K562 (cell line): ENCODE results near the gene AP1G1. TPM values are rescaled to one million over a fixed set of nuclear protein-coding genes. Genes with fewer than 3 reads are reported as not detected.
A peak's percentile ranks its signal among the peaks of the same experiment; 100 is the strongest.

ENCODE experiments used
- ADNP ChIP-seq: fragments of 200-800 bp; sonication (Bioruptor generic); IDR thresholded peaks from 2 replicates; pipeline ENCODE4 v1.6.1; 2016; ENCODE audit warnings: missing genetic modification characterization, missing compliant biosample characterization
- ATF7 ChIP-seq: fragments of 450-650 bp; IDR thresholded peaks from 2 replicates; pipeline ENCODE4 v1.7.1; 2014; ENCODE audit warnings: mild to moderate bottlenecking, moderate library complexity
- BRCA1 ChIP-seq, 2 experiments: fragments of 450-650 bp in 1 of 2; sonication (generic) in 1 of 2; formaldehyde crosslinking in 1 of 2; IDR thresholded peaks; 2 replicates each; pipeline versions ENCODE4 v1.5.0 to v1.6.1; 2017 to 2020; ENCODE audit warnings: mild to moderate bottlenecking in 1 of 2, missing genetic modification reagents in 1 of 2
- CEBPB ChIP-seq: fragments of 450-650 bp; IDR thresholded peaks from 2 replicates; pipeline ENCODE4 v1.6.1; 2016; ENCODE audit warnings: missing genetic modification characterization, missing compliant biosample characterization
- DMBX1 ChIP-seq: fragments of 250-450 bp; sonication (Bioruptor Pico); IDR thresholded peaks from 2 replicates; pipeline ENCODE4 v1.8.0; 2022; ENCODE audit warnings: inconsistent platforms, mild to moderate bottlenecking, moderate library complexity, borderline replicate concordance
- EP300 ChIP-seq: IDR thresholded peaks from 2 replicates; pipeline ENCODE4 v1.6.1; 2012; ENCODE audit warnings: low read length, improper control_type of control experiment
- EP400 ChIP-seq: fragments of 450-650 bp; IDR thresholded peaks from 2 replicates; pipeline ENCODE4 v1.6.1; 2017; ENCODE audit warnings: antibody characterized with exemption, mild to moderate bottlenecking, moderate library complexity
- FOSL1 ChIP-seq: fragments of 200-800 bp; sonication (Bioruptor generic); conservative IDR thresholded peaks from 2 replicates; pipeline ENCODE4 v1.6.1; 2016; ENCODE audit warnings: missing genetic modification characterization, missing compliant biosample characterization
- HBP1 ChIP-seq: fragments of 450-650 bp; formaldehyde crosslinking; IDR thresholded peaks from 2 replicates; pipeline ENCODE4 v1.4.0; 2022; ENCODE audit warnings: missing genetic modification characterization
- HDAC3 ChIP-seq: fragments of 450-650 bp; IDR thresholded peaks from 2 replicates; pipeline ENCODE4 v1.6.1; 2018; ENCODE audit warnings: borderline replicate concordance, mild to moderate bottlenecking, moderate library complexity; ENCODE audit not compliant: partially characterized antibody
- KLF13 ChIP-seq: fragments of 450-650 bp; IDR thresholded peaks from 2 replicates; pipeline ENCODE4 v1.6.1; 2016; ENCODE audit warnings: missing genetic modification characterization, low read depth, mild to moderate bottlenecking, missing compliant biosample characterization, moderate library complexity, borderline replicate concordance
- LCOR ChIP-seq: sonication (generic); formaldehyde crosslinking; IDR thresholded peaks from 2 replicates; pipeline ENCODE4 v1.8.0; 2022; ENCODE audit warnings: mild to moderate bottlenecking, missing genetic modification reagents
- POLR2G ChIP-seq: fragments of 200-400 bp; formaldehyde crosslinking; IDR thresholded peaks from 2 replicates; pipeline ENCODE4 v1.6.1; 2017; ENCODE audit warnings: low read depth, mild to moderate bottlenecking, antibody characterized with exemption, low read length, moderate library complexity
- PTTG1 ChIP-seq: fragments of 450-650 bp; IDR thresholded peaks from 2 replicates; pipeline ENCODE4 v1.6.1; 2016; ENCODE audit warnings: low read depth, mild to moderate bottlenecking, missing genetic modification characterization, missing compliant biosample characterization
- SAFB ChIP-seq: fragments of 200-400 bp; formaldehyde crosslinking; IDR thresholded peaks from 2 replicates; pipeline ENCODE4 v1.6.1; 2017; ENCODE audit warnings: low read depth, low read length, borderline replicate concordance
- SIRT6 ChIP-seq: IDR thresholded peaks from one replicate; pipeline ENCODE4 v1.6.1; 2012; ENCODE audit warnings: low read depth, mild to moderate bottlenecking, control low read depth, inconsistent platforms, low read length, moderate library complexity
- SMAD4 ChIP-seq: fragments of 250-450 bp; sonication (Bioruptor Pico); conservative IDR thresholded peaks from 2 replicates; pipeline ENCODE4 v1.8.0; 2021; ENCODE audit warnings: inconsistent platforms, mild to moderate bottlenecking, moderate library complexity
- SMARCA5 ChIP-seq: fragments of 450-650 bp; IDR thresholded peaks from 2 replicates; pipeline ENCODE4 v1.6.1; 2016
- SREBF2 ChIP-seq: sonication (generic); formaldehyde crosslinking; IDR thresholded peaks from 2 replicates; pipeline ENCODE4 v1.4.0; 2020; ENCODE audit warnings: mild to moderate bottlenecking, missing genetic modification reagents
- SRSF3 ChIP-seq: fragments of 200-400 bp; formaldehyde crosslinking; IDR thresholded peaks from 2 replicates; pipeline ENCODE4 v1.6.1; 2016; ENCODE audit warnings: mild to moderate bottlenecking, low read length, moderate library complexity; ENCODE audit not compliant: insufficient read depth
- TAL1 ChIP-seq: fragments of 450-650 bp; IDR thresholded peaks from 2 replicates; pipeline ENCODE4 v1.6.1; 2016; ENCODE audit warnings: mild to moderate bottlenecking
- ZHX1 ChIP-seq: fragments of 150-350 bp; conservative IDR thresholded peaks from 2 replicates; pipeline ENCODE4 v1.6.1; 2014; ENCODE audit warnings: low read length
- ZNF140 ChIP-seq: fragments of 250-450 bp; sonication (Bioruptor Pico); IDR thresholded peaks from 2 replicates; pipeline ENCODE4 v1.8.0; 2021; ENCODE audit warnings: moderate library complexity, mild to moderate bottlenecking, inconsistent platforms
- polyA plus RNA-seq, 8 experiments: library from polyadenylated mRNA; depleted of rRNA in 4 of 8; stranded (reverse) in 5 of 8; unstranded in 3 of 8; fragments of >200 nt; fragmentation: Nextera tagmentation in 2 of 8; fragmentation: Illumina TruSeq in 1 of 8; extraction: Ambion mirVana in 2 of 8; extraction: Trizol in 1 of 8; gene quantifications; 2 replicates each; pipeline versions ENCODE4 v1.2.1 to v1.2.3, GENCODE V29; 2011 to 2014; ENCODE audit warnings: inconsistent platforms in 1 of 8, missing spikeins in 1 of 8
- total RNA-seq, 7 experiments: library from RNA; depleted of rRNA in 6 of 7; stranded (reverse); fragments of >200 nt in 6 of 7; fragmentation: Illumina TruSeq in 2 of 7; extraction: Trizol in 2 of 7; gene quantifications; 2 replicates each; pipeline versions ENCODE4 v1.2.1 to v1.2.3, GENCODE V29; 2011 to 2021; ENCODE audit warnings: low replicate concordance in 1 of 7

Gene AP1G1
- total and polyA plus RNA-seq, 9 of the 15 experiments (the other 6 are each of a cell fraction or from before 2014, with no cell fraction given), result 7.0 to 59.2 (median 42.0) TPM

GRCh38 chr16:71837150-71837549, 28.5 kb upstream of the AP1G1 start (continued):
- TF ChIP-seq ZHX1, result no peak
- 0 out of 2 replicates have a peak, but pooled peaks have one; percentile 21 for TF ChIP-seq SMAD4
- TF ChIP-seq HBP1, result no peak
- 0 out of 2 replicates have a peak, but pooled peaks have one; percentile 14 for TF ChIP-seq CEBPB (tag)
- no peak for TF ChIP-seq DMBX1
- 0 out of 2 replicates have a peak, but pooled peaks have one; percentile 30 for TF ChIP-seq FOSL1 (tag)
- TF ChIP-seq SRSF3, result no peak
- TF ChIP-seq KLF13 (tag), result no peak
- TF ChIP-seq PTTG1, result no peak
- TF ChIP-seq SAFB, result no peak
- no peak for TF ChIP-seq ADNP (tag)
- TF ChIP-seq SMARCA5, result no peak
- TF ChIP-seq TAL1, result peak; percentile 83
- peak; percentile 63; the same call in 1 of the 2 replicates for TF ChIP-seq EP300
- no peak for TF ChIP-seq ZNF140 (CRISPR knock-in tag)
- TF ChIP-seq EP400, result 0 out of 2 replicates have a peak, but pooled peaks have one; percentile 22
- TF ChIP-seq ATF7, result peak; percentile 38; the same call in 1 of the 2 replicates
- no peak for TF ChIP-seq HDAC3
- TF ChIP-seq LCOR, result 0 out of 2 replicates have a peak, but pooled peaks have one; percentile 44
- no peak for TF ChIP-seq BRCA1 (IDR thresholded peaks at IDR 0.05)
- TF ChIP-seq BRCA1 (CRISPR knock-in tag; IDR thresholded peaks at IDR 0.05), result no peak
- no peak for TF ChIP-seq SREBF2 (CRISPR knock-in tag)
- TF ChIP-seq POLR2G, result no peak
- TF ChIP-seq SIRT6, result no peak
